Stimulated activated CD8-positive, alpha-beta memory T cell treated with anti-CD3 and anti-CD28 coated beads, Interleukin-12 subunit alpha, Interleukin-12 subunit beta, amount 100 ng/mL, for 1 hour (primary cell): Measurements from ENCODE around the gene ALDH3A2.
"Not testable (repeated sequence)": the region's sequence is repeated elsewhere in the genome, so short reads cannot be mapped to it uniquely, and the experiment has no call there.

Source experiments
- DNase-seq: peaks from one replicate; pipeline ENCODE4 v3.0.0-alpha.2; 2020; ENCODE audit warnings: low read depth

ALDH3A2 gene

GRCh38 chr17:19650826-19651225 lies 2.3 kb downstream of the ALDH3A2 start:
- no peak for DNase-seq

GRCh38 chr17:19651451-19652238 lies 3.1 kb downstream of the ALDH3A2 start:
- DNase-seq, result no peak

- DNase-seq, result no peak
Measured at GRCh38 chr17:19652595-19652994, 4.0 kb downstream of the ALDH3A2 start.

- no peak for DNase-seq
Measured at GRCh38 chr17:19654342-19654886, 5.9 kb downstream of the ALDH3A2 start.

- DNase-seq, result no peak
Measured at GRCh38 chr17:19654896-19655295, 6.3 kb downstream of the ALDH3A2 start.

GRCh38 chr17:19656336-19656735 lies 7.8 kb downstream of the ALDH3A2 start:
- DNase-seq, result no peak

- DNase-seq, result no peak
Measured at GRCh38 chr17:19656851-19657581, 8.5 kb downstream of the ALDH3A2 start.

- no peak for DNase-seq
Measured at GRCh38 chr17:19659366-19660177, 11.0 kb downstream of the ALDH3A2 start.

GRCh38 chr17:19660219-19660870 lies 11.8 kb downstream of the ALDH3A2 start:
- no peak for DNase-seq

- no peak for DNase-seq
Measured at GRCh38 chr17:19661121-19661520, 12.6 kb downstream of the ALDH3A2 start.

GRCh38 chr17:19663097-19663496 lies 14.5 kb downstream of the ALDH3A2 start:
- no peak for DNase-seq

- no peak for DNase-seq
Measured at GRCh38 chr17:19664136-19664820, 15.7 kb downstream of the ALDH3A2 start.

GRCh38 chr17:19664821-19665181 lies 16.2 kb downstream of the ALDH3A2 start:
- no peak for DNase-seq

GRCh38 chr17:19669680-19670079 lies 21.1 kb downstream of the ALDH3A2 start:
- not testable (repeated sequence) for DNase-seq

GRCh38 chr17:19670908-19671307 lies 22.4 kb downstream of the ALDH3A2 start:
- no peak for DNase-seq

GRCh38 chr17:19671433-19671832 lies 22.9 kb downstream of the ALDH3A2 start:
- DNase-seq, result no peak

GRCh38 chr17:19672009-19672750 lies 23.6 kb downstream of the ALDH3A2 start:
- DNase-seq, result no peak

- no peak for DNase-seq
Measured at GRCh38 chr17:19673623-19674022, 25.1 kb downstream of the ALDH3A2 start.

- DNase-seq, result no peak
Measured at GRCh38 chr17:19676896-19677295, 28.3 kb downstream of the ALDH3A2 start.

GRCh38 chr17:19677736-19678379 lies 29.3 kb downstream of the ALDH3A2 start:
- DNase-seq, result no peak
